Measurements from ENCODE around the gene TK1. TPM values are rescaled to one million over a fixed set of nuclear protein-coding genes. Genes with fewer than 3 reads are reported as not detected.

TK1 gene
- total and polyA plus RNA-seq, 7 donors: 0.83 to 74.6 (median 6.9) TPM

DNA sequence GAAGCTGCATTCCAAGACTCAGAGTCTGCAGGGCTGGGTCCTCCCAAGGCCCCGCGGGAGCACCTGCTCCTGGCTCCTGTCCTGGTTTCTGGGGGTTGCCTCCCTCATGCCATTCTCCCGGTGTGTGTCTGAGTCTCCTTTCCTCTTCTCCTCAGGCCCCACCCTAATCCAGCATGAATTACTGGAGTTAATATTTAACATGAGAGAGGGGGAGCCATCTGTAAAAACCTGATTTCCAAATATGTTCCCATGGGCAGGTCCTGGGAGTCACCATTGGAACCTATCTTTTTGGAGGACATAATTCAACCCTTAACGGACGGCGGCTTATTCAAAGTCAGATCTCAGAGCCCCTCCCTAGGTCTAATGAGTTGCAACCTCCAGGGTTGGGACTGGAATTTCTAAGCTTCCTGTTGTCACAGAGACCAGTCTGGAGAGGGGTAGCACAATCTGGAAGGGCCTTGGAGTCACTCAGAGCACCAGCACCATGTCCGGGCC is 35.3 kb downstream of the TK1 start:
- WGBS, 2 donors: 18 to 64% methylated on average over 7 of the region's 7 CpGs
- intact Hi-C loops (cut with DNase I): no loop called here
- Histone ChIP-seq H3K36me3 (no peaks in the 10 kb centered on the region), H3K4me3 (no peak overlapping the region), H3K27me3 (no peaks in the 10 kb centered on the region), H3K4me1 (no peaks in the 10 kb centered on the region), H3K27ac (no peak overlapping the region), H3K9me3 (no peaks in the 10 kb centered on the region)
- TF ChIP-seq POLR2A (IDR thresholded peaks at IDR 0.05): no peak
- TF ChIP-seq POLR2AphosphoS5 (IDR thresholded peaks at IDR 0.05): no peak
- TF ChIP-seq EP300 (IDR thresholded peaks at IDR 0.05): no peak
- TF ChIP-seq, protein P1, sequence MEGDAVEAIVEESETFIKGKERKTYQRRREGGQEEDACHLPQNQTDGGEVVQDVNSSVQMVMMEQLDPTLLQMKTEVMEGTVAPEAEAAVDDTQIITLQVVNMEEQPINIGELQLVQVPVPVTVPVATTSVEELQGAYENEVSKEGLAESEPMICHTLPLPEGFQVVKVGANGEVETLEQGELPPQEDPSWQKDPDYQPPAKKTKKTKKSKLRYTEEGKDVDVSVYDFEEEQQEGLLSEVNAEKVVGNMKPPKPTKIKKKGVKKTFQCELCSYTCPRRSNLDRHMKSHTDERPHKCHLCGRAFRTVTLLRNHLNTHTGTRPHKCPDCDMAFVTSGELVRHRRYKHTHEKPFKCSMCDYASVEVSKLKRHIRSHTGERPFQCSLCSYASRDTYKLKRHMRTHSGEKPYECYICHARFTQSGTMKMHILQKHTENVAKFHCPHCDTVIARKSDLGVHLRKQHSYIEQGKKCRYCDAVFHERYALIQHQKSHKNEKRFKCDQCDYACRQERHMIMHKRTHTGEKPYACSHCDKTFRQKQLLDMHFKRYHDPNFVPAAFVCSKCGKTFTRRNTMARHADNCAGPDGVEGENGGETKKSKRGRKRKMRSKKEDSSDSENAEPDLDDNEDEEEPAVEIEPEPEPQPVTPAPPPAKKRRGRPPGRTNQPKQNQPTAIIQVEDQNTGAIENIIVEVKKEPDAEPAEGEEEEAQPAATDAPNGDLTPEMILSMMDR (IDR thresholded peaks at IDR 0.05): no peak
- DNase-seq: no peak

DNA sequence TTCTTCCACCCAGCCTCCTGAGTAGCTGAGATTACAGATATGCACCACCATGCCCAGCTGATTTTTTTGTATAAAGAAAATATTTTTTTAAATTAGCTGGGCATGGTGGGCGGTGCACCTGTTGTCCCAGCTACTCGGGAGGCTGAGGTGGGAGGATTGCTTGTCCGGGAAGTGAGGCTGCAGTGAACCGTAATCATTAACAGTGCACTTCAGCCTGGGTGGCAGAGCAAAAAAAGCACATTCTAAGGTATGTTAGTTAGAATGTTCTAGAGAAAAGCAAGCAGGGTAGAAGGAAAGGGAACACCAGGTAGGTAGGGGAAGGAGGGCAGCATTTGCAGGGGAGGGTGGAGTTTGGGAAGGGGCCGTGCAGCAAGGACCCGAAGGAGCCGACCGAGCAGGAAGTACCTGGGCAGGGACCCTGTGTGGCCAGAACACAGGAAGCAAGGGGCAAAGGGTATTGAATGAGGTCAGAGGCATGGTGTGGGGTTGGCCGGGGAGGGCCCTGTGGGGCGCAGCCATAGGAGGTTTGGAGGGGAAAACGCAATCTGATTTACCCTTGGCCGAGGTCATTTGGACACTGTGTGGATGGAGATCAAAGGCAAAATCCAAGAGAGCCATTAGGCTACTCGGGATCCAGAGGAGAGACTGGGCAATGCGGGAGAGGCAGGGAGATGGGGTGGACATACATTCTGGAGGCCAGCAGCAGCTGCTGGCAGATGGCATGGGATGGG is 38.4 kb downstream of the TK1 start:
- H3K4me3 ChIP-seq: no peak overlapping the region

DNA sequence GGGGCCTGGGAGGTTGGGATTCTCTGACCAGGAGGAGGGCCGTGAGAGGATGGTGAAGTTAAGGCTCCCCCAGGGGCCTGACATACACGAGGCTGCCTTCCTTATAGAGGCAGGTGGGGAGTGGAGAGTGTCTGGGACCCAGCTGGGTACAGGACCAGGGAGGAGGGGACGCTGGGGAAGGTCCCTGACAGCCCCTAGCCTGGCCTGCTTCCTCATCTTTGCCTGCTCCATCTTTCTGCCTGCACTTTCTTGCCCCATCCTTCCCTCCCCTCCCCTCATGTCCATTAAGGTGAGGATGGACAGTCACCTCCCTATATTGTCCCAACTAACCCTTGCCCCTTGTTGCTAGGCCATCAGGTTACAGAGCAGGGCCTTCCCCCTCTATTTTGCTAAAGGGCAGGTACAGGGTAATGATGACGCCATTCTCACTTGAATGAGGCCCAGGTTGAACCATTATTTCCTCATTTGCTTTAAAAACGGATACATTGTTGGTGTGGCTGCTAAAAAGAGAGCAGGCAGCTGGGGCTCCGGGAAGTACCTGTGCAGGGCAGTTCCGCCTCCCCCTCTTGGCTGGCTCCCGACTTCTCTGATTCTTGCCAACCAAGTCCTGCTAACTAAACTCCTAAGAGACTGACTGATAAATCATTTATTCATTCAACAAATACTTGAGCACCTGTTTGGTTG is 39.4 kb downstream of the TK1 start:
- H3K4me3 ChIP-seq: no peak overlapping the region
- intact Hi-C loops (cut with DNase I): no loop called here
- H3K27ac ChIP-seq: no peak overlapping the region
- TF ChIP-seq EP300 (IDR thresholded peaks at IDR 0.05) (no peak), POLR2A (IDR thresholded peaks at IDR 0.05) (no peak), POLR2AphosphoS5 (IDR thresholded peaks at IDR 0.05) (no peak)
- TF ChIP-seq, protein P1 (IDR thresholded peaks at IDR 0.05): no peak
- 21 to 41% methylated on average over 8 of the region's 8 CpGs for WGBS, 2 donors
- H3K27me3 ChIP-seq: peaks cover 0 to 4% (median 0%) of the 10 kb centered on the region in 3 donors
- no peaks in the 10 kb centered on the region for H3K9me3 ChIP-seq
- DNase-seq: no peak
- H3K4me1 ChIP-seq: peaks cover 0 to 25% (median 21%) of the 10 kb centered on the region in 4 donors
- H3K36me3 ChIP-seq: no peaks in the 10 kb centered on the region

More for the DNA sequence above, 38.4 kb downstream of the TK1 start:
- no peak for DNase-seq
- 31 to 59% methylated on average over 14 of the region's 14 CpGs for WGBS, 2 donors
- H3K27ac ChIP-seq: no peak overlapping the region
- no peaks in the 10 kb centered on the region for H3K9me3 ChIP-seq
- intact Hi-C loops (cut with DNase I): no loop called here
- no peaks in the 10 kb centered on the region for H3K36me3 ChIP-seq
- H3K4me1 ChIP-seq: peaks cover 0 to 24% (median 20%) of the 10 kb centered on the region in 4 donors
- peaks cover 0 to 4% (median 0%) of the 10 kb centered on the region in 3 donors for H3K27me3 ChIP-seq
- TF ChIP-seq EP300 (IDR thresholded peaks at IDR 0.05): no peak
- TF ChIP-seq, protein P1 (IDR thresholded peaks at IDR 0.05): no peak
- no peak for TF ChIP-seq POLR2A (IDR thresholded peaks at IDR 0.05)
- no peak for TF ChIP-seq POLR2AphosphoS5 (IDR thresholded peaks at IDR 0.05)

DNA sequence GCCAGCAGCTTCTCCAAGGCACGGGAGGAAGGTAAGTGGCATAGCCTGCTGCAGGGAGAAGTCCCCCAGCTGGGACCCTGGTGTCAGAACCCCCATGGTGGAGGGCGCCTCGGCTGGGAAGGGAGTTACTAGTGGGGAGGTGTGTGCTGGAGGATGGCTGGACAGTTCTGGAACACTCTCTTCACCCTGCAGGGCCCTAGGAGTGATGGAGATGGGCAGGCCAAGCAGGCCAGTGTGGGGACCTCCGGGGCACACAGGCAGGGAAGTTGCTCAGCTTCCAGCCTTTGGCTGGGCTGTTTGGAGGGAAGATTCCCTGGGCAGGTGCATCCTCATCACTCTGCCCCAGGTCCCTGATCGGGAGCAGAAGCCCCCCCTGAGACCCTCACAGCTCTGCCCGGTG is 40.0 kb downstream of the TK1 start:
- Histone ChIP-seq H3K36me3 (no peaks in the 10 kb centered on the region), H3K4me1 (peaks cover 0 to 25% (median 21%) of the 10 kb centered on the region in 4 donors), H3K4me3 (no peak overlapping the region), H3K27ac (no peak overlapping the region), H3K27me3 (peaks cover 0 to 9% (median 0%) of the 10 kb centered on the region in 3 donors), H3K9me3 (no peaks in the 10 kb centered on the region)
- intact Hi-C loops (cut with DNase I): no loop called here
- WGBS, 2 donors: 70 to 80% methylated on average over 6 of the region's 6 CpGs
- DNase-seq: no peak
- TF ChIP-seq EP300 (IDR thresholded peaks at IDR 0.05): no peak
- TF ChIP-seq, protein P1 (IDR thresholded peaks at IDR 0.05): no peak
- TF ChIP-seq POLR2AphosphoS5 (IDR thresholded peaks at IDR 0.05): no peak
